Fibroblast of lung (primary cell): ENCODE measurements around the gene KIF18A. TPM values are rescaled to one million over a fixed set of nuclear protein-coding genes. Genes with fewer than 3 reads are reported as not detected.
A peak's percentile ranks its signal among the peaks of the same experiment; 100 is the strongest.
"Not testable (repeated sequence)": the region's sequence is repeated elsewhere in the genome, so short reads cannot be mapped to it uniquely, and the experiment has no call there.

Source experiments
- DNase-seq, 2 donors: peaks; one replicate each; pipeline versions ENCODE4 v3.0.0 to v3.0.0-alpha.2; 2010; ENCODE audit warnings: low read depth in 2 of 2
- H2AFZ ChIP-seq: 2 replicates; pipeline ENCODE4 v1.5.1; 2012; ENCODE audit warnings: low read length, control low read depth, inconsistent platforms
- H3K27ac ChIP-seq: 2 replicates; pipeline ENCODE4 v1.5.1; 2011; ENCODE audit warnings: low read length, control low read depth; ENCODE audit not compliant: insufficient read depth
- H3K27me3 ChIP-seq: 2 replicates; pipeline ENCODE4 v1.5.1; 2011; ENCODE audit warnings: mild to moderate bottlenecking, low read length; ENCODE audit not compliant: control insufficient read depth, insufficient read depth
- H3K36me3 ChIP-seq: 2 replicates; pipeline ENCODE4 v1.5.1; 2011; ENCODE audit warnings: low read length; ENCODE audit not compliant: control insufficient read depth, insufficient read depth
- H3K4me1 ChIP-seq: 2 replicates; pipeline ENCODE4 v1.5.1; 2011; ENCODE audit warnings: low read length; ENCODE audit not compliant: control insufficient read depth, insufficient read depth; ENCODE audit errors: extremely low read depth
- H3K4me2 ChIP-seq: 2 replicates; pipeline ENCODE4 v1.5.1; 2011; ENCODE audit warnings: low read length, control low read depth; ENCODE audit not compliant: insufficient read depth; ENCODE audit errors: extremely low read depth
- H3K4me3 ChIP-seq, 4 experiments: fragments of 200-600 bp in 1 of 4; sonication (generic) in 1 of 4; replicated peaks in 1 of 4; 2 replicates each; pipeline ENCODE4 v1.5.1; 2011 to 2016; ENCODE audit warnings: low read length in 4 of 4, low read depth in 3 of 4, mild to moderate bottlenecking in 3 of 4, control low read depth in 2 of 4, inconsistent platforms in 1 of 4, mixed read lengths in 1 of 4; ENCODE audit not compliant: insufficient read depth in 1 of 4; ENCODE audit errors: control extremely low read depth in 1 of 4
- H3K79me2 ChIP-seq: 2 replicates; pipeline ENCODE4 v1.5.1; 2012; ENCODE audit warnings: mild to moderate bottlenecking, low read length, inconsistent platforms; ENCODE audit not compliant: control insufficient read depth, insufficient read depth
- H3K9ac ChIP-seq: 2 replicates; pipeline ENCODE4 v1.5.1; 2011; ENCODE audit warnings: mild to moderate bottlenecking, low read length, control low read depth; ENCODE audit not compliant: insufficient read depth
- H3K9me3 ChIP-seq: 2 replicates; pipeline ENCODE4 v1.5.1; 2012; ENCODE audit warnings: low read depth, low read length; ENCODE audit not compliant: control insufficient read depth, insufficient read depth
- H4K20me1 ChIP-seq: 2 replicates; pipeline ENCODE4 v1.5.1; 2011; ENCODE audit warnings: low read length; ENCODE audit not compliant: control insufficient read depth, insufficient read depth; ENCODE audit errors: extremely low read depth
- EZH2 ChIP-seq: IDR thresholded peaks from 2 replicates; pipeline ENCODE4 v1.5.1; 2012; ENCODE audit warnings: low read length, control low read depth, mild to moderate bottlenecking; ENCODE audit errors: missing control alignments
- polyA plus RNA-seq, 2 donors: library from polyadenylated mRNA; depleted of rRNA in 1 of 2; stranded (reverse) in 1 of 2; unstranded in 1 of 2; fragments of >200 nt; gene quantifications; 2 replicates each; pipeline ENCODE4 v1.2.1, GENCODE V29; 2011 to 2012; ENCODE audit warnings: missing spikeins in 1 of 2
- total RNA-seq: library from RNA; depleted of rRNA; stranded (reverse); fragments of >200 nt; gene quantifications from 2 replicates; pipeline ENCODE4 v1.2.1, GENCODE V29; 2014
- TF ChIP-seq, protein P1 (sequence below), 2 donors: IDR thresholded peaks in 1 of 2; conservative IDR thresholded peaks in 1 of 2; 1 replicate in 1 of 2; 2 replicates in 1 of 2; pipeline ENCODE4 v1.5.1; 2011 to 2012; ENCODE audit warnings: low read length in 2 of 2, control low read depth in 1 of 2, inconsistent platforms in 1 of 2, low read depth in 1 of 2, mild to moderate bottlenecking in 1 of 2

Gene KIF18A
- total and polyA plus RNA-seq, 2 donors (not counting 1 experiment from before 2014, with no cell fraction given), result 5.8 to 12.6 TPM

DNA sequence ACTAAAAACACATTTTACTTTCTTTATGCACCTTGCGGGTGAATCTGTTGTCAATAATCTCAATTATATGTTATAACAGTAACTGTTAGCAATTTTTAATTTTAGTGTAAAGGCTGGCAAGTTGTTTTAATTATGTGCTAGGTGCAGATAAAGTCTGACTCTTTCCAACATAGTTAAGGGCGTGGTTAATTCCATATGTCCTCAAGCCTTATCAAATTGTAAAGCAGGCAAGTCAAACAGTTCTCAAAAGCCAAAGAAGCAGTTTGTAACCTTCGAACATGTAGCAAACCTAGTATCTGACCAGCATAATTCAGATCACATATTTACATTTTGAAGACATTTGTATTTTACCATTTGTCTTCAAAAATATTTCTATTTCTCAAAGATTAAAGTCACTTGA is 29.4 kb upstream of the KIF18A start:
- no peaks in the 10 kb centered on the region for H3K27me3 ChIP-seq
- H3K4me3 ChIP-seq, result no peak overlapping the region
- no peaks in the 10 kb centered on the region for H4K20me1 ChIP-seq
- no peak overlapping the region for H3K9ac ChIP-seq
- peaks cover 5% of the 10 kb centered on the region for H3K4me1 ChIP-seq
- no peak overlapping the region for H3K4me2 ChIP-seq
- TF ChIP-seq EZH2, result no peak
- TF ChIP-seq, protein P1, sequence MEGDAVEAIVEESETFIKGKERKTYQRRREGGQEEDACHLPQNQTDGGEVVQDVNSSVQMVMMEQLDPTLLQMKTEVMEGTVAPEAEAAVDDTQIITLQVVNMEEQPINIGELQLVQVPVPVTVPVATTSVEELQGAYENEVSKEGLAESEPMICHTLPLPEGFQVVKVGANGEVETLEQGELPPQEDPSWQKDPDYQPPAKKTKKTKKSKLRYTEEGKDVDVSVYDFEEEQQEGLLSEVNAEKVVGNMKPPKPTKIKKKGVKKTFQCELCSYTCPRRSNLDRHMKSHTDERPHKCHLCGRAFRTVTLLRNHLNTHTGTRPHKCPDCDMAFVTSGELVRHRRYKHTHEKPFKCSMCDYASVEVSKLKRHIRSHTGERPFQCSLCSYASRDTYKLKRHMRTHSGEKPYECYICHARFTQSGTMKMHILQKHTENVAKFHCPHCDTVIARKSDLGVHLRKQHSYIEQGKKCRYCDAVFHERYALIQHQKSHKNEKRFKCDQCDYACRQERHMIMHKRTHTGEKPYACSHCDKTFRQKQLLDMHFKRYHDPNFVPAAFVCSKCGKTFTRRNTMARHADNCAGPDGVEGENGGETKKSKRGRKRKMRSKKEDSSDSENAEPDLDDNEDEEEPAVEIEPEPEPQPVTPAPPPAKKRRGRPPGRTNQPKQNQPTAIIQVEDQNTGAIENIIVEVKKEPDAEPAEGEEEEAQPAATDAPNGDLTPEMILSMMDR (conservative IDR thresholded peaks at IDR 0.05 in 1 of 2, IDR thresholded peaks at IDR 0.05 in 1 of 2; ENCODE audit: low read depth in 1 of 2, low read length in 2 of 2), result no peak
- no peak overlapping the region for H2AFZ ChIP-seq
- H3K9me3 ChIP-seq, result peaks cover 2% of the 10 kb centered on the region
- DNase-seq, result no peak
- H3K79me2 ChIP-seq, result no peaks in the 10 kb centered on the region
- peaks cover 2% of the 10 kb centered on the region for H3K36me3 ChIP-seq
- H3K27ac ChIP-seq, result no peak overlapping the region

DNA sequence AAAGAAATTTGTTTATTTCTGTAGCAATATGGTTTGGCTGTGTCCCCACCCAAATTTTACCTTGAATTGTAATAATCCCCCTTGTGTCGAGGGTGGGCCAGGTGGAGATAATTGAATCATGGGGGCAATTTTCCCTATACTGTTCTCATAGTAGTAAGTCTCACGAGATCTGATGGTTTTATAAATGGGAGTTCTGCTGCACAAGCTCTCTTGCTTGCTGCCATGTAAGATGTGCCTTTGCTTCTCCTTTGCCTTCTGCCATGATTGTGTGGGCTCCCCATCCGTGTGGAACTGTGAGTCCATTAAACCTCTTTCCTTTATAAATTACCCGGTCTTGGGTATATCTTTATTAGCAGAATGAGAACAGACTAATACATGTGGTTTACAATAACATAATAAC is 28.2 kb upstream of the KIF18A start:
- H3K9ac ChIP-seq, DNase-seq, H3K27ac ChIP-seq, H2AFZ ChIP-seq, H3K79me2 ChIP-seq, H3K27me3 ChIP-seq, H3K4me3 ChIP-seq, H3K36me3 ChIP-seq, H3K9me3 ChIP-seq, H3K4me2 ChIP-seq, H4K20me1 ChIP-seq, H3K4me1 ChIP-seq: not testable (repeated sequence)

DNA sequence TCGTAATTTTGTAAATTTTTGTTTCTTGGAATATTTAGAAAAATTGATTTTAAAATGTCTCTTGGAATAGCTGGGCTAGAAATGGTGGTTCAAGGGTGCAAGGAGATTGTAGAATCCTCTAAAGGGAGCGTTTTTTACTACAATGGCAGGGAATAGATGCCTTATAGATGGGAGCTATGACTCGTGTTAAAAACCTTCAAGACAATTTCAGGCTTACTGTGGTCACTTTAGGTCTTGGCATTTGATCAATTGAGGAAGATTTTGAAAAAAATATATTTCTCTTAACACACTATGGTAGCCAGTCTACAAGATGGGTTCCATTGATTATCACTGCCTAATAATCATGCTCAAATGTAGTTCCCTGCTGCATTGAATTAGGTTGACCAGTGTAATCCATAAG is 25.2 kb upstream of the KIF18A start:
- Histone ChIP-seq H3K27ac (no peak overlapping the region), H3K4me2 (no peak overlapping the region), H4K20me1 (no peaks in the 10 kb centered on the region), H3K4me3 (no peak overlapping the region), H3K9me3 (no peaks in the 10 kb centered on the region), H3K9ac (no peak overlapping the region), H3K36me3 (peaks cover 2% of the 10 kb centered on the region), H3K79me2 (no peaks in the 10 kb centered on the region), H3K4me1 (peaks cover 5% of the 10 kb centered on the region), H2AFZ (no peak overlapping the region), H3K27me3 (no peaks in the 10 kb centered on the region)
- TF ChIP-seq, protein P1 (conservative IDR thresholded peaks at IDR 0.05 in 1 of 2, IDR thresholded peaks at IDR 0.05 in 1 of 2; ENCODE audit: low read depth in 1 of 2, low read length in 2 of 2), result no peak
- no peak for TF ChIP-seq EZH2
- DNase-seq, result peak; percentile 33 to 48
